HG03442 (cell line): ENCODE measurements around the gene ADRM1.

ENCODE experiments used
- ATAC-seq: cut with Tn5 transposase; IDR thresholded peaks from one replicate; pipeline ENCODE4 v1.9.1; 2021; ENCODE audit warnings: mild to moderate bottlenecking, moderate library complexity; ENCODE audit not compliant: unreplicated experiment

The ADRM1 gene

GRCh38 chr20:62309947-62310756, 7.4 kb downstream of the ADRM1 start:
- ATAC-seq = no peak

GRCh38 chr20:62310757-62311121, 7.9 kb downstream of the ADRM1 start:
- no peak for ATAC-seq

GRCh38 chr20:62311150-62311549, 8.4 kb downstream of the ADRM1 start:
- no peak for ATAC-seq

GRCh38 chr20:62311832-62312661, 9.2 kb downstream of the ADRM1 start:
- no peak for ATAC-seq

GRCh38 chr20:62312662-62312977, 9.8 kb downstream of the ADRM1 start:
- no peak for ATAC-seq

- no peak for ATAC-seq
These were observed 10.2 kb downstream of the ADRM1 start for GRCh38 chr20:62313021-62313420.

- ATAC-seq = no peak
These were observed 10.9 kb downstream of the ADRM1 start for GRCh38 chr20:62313460-62314338.

GRCh38 chr20:62314339-62314638, 11.5 kb downstream of the ADRM1 start:
- ATAC-seq = no peak

- ATAC-seq = no peak
These were observed 12.0 kb downstream of the ADRM1 start for GRCh38 chr20:62314711-62315302.

GRCh38 chr20:62315773-62316172, 13.0 kb downstream of the ADRM1 start:
- ATAC-seq = no peak

- no peak for ATAC-seq
These were observed 13.8 kb downstream of the ADRM1 start for GRCh38 chr20:62316331-62317166.

GRCh38 chr20:62317167-62317655, 14.4 kb downstream of the ADRM1 start:
- no peak for ATAC-seq

GRCh38 chr20:62318400-62319345, 15.9 kb downstream of the ADRM1 start:
- no peak for ATAC-seq

GRCh38 chr20:62319346-62319909, 16.6 kb downstream of the ADRM1 start:
- ATAC-seq = no peak

GRCh38 chr20:62320581-62321354, 18.0 kb downstream of the ADRM1 start:
- ATAC-seq = no peak

- no peak for ATAC-seq
These were observed 18.7 kb downstream of the ADRM1 start for GRCh38 chr20:62321521-62321948.

- ATAC-seq = no peak
These were observed 19.2 kb downstream of the ADRM1 start for GRCh38 chr20:62321975-62322374.
